Stimulated activated naive CD4-positive, alpha-beta T cell (primary cell): ENCODE measurements around the gene ZNF678.

Experiments used
- DNase-seq, 6 experiments: peaks; one replicate each; lab custom pipeline; 2025; lab: John Stamatoyannopoulos, UW

The ZNF678 gene

DNA sequence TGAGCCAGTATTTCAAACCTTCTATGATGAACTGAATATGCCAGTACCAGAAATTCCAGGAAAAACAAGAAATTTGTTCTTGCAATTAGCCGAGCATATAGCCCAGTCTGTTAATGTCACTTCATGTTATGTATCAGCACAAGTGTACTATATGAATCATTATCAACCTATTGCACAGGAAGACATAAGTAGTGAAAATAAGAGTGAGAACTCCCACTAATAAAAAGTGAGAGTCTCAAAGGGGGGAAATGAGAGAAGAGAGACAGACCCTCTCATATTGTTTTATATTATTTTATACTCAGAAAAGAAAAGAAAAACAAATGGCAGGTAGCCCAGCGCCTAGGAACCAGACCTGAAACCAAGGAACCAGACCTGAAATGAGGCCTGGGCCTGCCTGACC is 155.6 kb downstream of the ZNF678 start:
- no peak for DNase-seq

DNA sequence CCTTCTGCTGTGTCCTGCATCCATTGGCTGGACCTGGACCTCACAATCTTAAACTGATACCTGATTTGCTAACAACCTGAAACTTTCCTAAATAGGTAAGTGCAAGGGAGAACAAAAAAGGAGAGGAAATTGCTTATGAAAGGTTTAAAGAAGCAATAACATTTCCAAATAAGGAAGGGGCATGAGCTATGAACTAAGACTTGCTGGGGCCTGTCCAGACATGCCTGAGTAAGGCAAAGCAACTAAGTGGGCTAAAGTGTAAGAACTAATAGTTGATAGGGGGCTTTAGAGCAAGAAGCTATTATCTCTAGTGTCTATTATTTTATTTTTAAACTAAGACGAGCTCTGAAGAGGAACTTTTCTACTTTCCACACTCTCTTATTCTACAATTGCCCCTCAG is 160.1 kb downstream of the ZNF678 start:
- DNase-seq: no peak

DNA sequence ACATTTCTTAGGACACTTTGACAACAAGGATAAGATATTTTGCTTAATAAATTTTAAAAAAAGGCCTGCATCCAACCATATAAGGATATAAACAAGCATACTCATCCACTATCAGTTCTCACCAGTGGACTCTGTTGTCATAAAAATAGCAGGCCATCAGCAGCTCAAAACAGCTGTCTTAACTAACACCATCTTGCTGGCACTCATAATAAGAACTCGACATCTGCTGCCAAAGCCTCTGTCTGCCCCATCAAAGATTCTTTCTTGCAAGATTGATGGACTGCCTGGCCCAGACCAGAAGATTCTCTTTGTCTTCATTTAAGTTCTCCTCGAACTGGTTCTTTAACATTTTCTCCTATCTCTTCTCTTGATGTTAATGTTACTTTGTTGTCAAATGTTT is 161.7 kb downstream of the ZNF678 start:
- DNase-seq: no peak

DNA sequence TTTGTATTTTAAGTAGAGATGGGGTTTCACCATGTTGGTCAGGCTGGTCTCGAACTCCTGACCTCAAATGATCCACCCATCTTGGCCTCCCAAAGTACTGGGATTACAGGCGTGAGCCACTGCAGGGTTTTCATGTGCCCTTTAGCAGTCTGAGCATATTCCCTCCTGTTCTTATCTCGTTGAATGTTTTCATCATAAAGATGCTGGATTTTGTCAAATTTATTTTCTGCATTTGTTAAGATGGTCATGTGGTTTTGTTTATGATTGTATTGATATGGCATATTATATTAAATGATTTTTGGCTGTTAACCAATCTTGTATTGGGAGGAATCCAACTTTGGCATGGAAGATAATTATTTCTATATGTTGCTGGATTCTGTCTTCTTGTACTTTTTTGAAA is 163.0 kb downstream of the ZNF678 start:
- DNase-seq: no peak
